Testis (tissue), 5 donors: ENCODE data around the gene P4HA3. TPM values are rescaled to one million over a fixed set of nuclear protein-coding genes. Genes with fewer than 3 reads are reported as not detected.

Experiments
- DNase-seq: peaks from one replicate; pipeline ENCODE4 v3.0.0-alpha.2; 2019
- H3K27ac ChIP-seq, 2 donors: fragments of 200-600 bp; sonication (generic); one replicate each; pipeline ENCODE4 v1.5.1; 2019
- H3K27me3 ChIP-seq: fragments of 200-600 bp; sonication (generic); one replicate; pipeline ENCODE4 v1.5.1; 2019
- H3K36me3 ChIP-seq: fragments of 200-600 bp; sonication (generic); one replicate; pipeline ENCODE4 v1.5.1; 2017; ENCODE audit warnings: low read depth; ENCODE audit errors: missing control alignments
- H3K4me1 ChIP-seq: fragments of 200-600 bp; sonication (generic); one replicate; pipeline ENCODE4 v1.5.1; 2019
- H3K4me3 ChIP-seq, 2 donors: fragments of 200-600 bp; sonication (generic); one replicate each; pipeline ENCODE4 v1.5.1; 2017 to 2019
- H3K9me3 ChIP-seq: fragments of 200-600 bp; sonication (generic); one replicate; pipeline ENCODE4 v1.5.1; 2017
- CTCF ChIP-seq, 3 experiments: fragments of 450-650 bp in 2 of 3; fragments of 200-600 bp in 1 of 3; sonication (generic) in 1 of 3; IDR thresholded peaks; one replicate each; pipeline ENCODE4 v1.5.1; 2016 to 2019; ENCODE audit warnings: antibody characterized with exemption in 3 of 3, mild to moderate bottlenecking in 2 of 3, moderate library complexity in 1 of 3
- POLR2A ChIP-seq: fragments of 450-650 bp; IDR thresholded peaks from one replicate; pipeline ENCODE4 v1.6.1; 2017; ENCODE audit warnings: antibody characterized with exemption, mild to moderate bottlenecking, moderate library complexity
- WGBS, 2 donors: methylation state at CpG; one replicate each; pipeline ENCODE4 v1.1.5; 2018; 5-methylcytosine and 5-hydroxymethylcytosine counted together
- intact Hi-C: fragments of 100-400 bp; cut with DNase I; formaldehyde crosslinking; loops from one replicate; pipeline ENCODE4 v1.15.1; 2023; ENCODE audit warnings: low total_unique reads
- long read RNA-seq, 2 donors: transcript quantifications; one replicate each; lab custom pipeline, GENCODE V29; 2026
- polyA plus RNA-seq: library from polyadenylated mRNA; stranded (reverse); fragments of 350-450 nt; fragmentation: Illumina TruSeq; extraction: RNeasy Lipid Tissue Mini Kit (QIAGEN cat#74804); gene quantifications from one replicate; pipeline ENCODE4 v1.2.3, GENCODE V29; 2014; ENCODE audit warnings: low read depth, low replicate concordance; ENCODE audit not compliant: insufficient read depth
- total RNA-seq, 2 donors: library from RNA; depleted of rRNA; stranded (reverse); fragments of >200 nt; gene quantifications; one replicate each; pipeline ENCODE4 v1.2.3, GENCODE V29; 2016

Gene P4HA3
- 1 to 10 TPM; 4.8 to 4.9 TPM for total RNA-seq
- 8.1 TPM for polyA plus RNA-seq
- long read RNA-seq, donor 1, result 0 reads
- long read RNA-seq, donor 2, partial matches to known transcripts, result 0 of 1 reads
- long read RNA-seq, donor 2, other reads (novel, unspliced or antisense), result 0 of 1 reads

- WGBS, 2 donors, result 0 to 2% methylated on average over 2 to 37 of the region's 62 CpGs
- no peaks in the 10 kb centered on the region for H3K9me3 ChIP-seq
- peak within 1 kb of the TSS; percentile 45 to 61 for H3K4me3 ChIP-seq
- H3K36me3 ChIP-seq, result no peaks in the 10 kb centered on the region
- peak; percentile 73 for DNase-seq
- intact Hi-C loops, result no loop called here
- H3K27ac ChIP-seq, result no peak within 1 kb of the TSS
- TF ChIP-seq CTCF (IDR thresholded peaks at IDR 0.05) (no peak), POLR2A (no peak)
- H3K27me3 ChIP-seq, result no peaks in the 10 kb centered on the region
- peaks cover 3% of the 10 kb centered on the region for H3K4me1 ChIP-seq
Measured at GRCh38 chr11:74311352-74311926, at the start of gene P4HA3. P4HA3 (minus strand) TSS chr11:74311640; CDS start chr11:74311611, 29 bp downstream.

- H3K4me3 ChIP-seq, result no peak overlapping the region
- WGBS, 2 donors, result 100% methylated on average over 1 of the region's 1 CpG
- no peaks in the 10 kb centered on the region for H3K27me3 ChIP-seq
- no peak for TF ChIP-seq CTCF (IDR thresholded peaks at IDR 0.05)
- no peak for TF ChIP-seq POLR2A
- H3K4me1 ChIP-seq, result no peaks in the 10 kb centered on the region
- no peaks in the 10 kb centered on the region for H3K36me3 ChIP-seq
- no peaks in the 10 kb centered on the region for H3K9me3 ChIP-seq
- DNase-seq, result no peak
- intact Hi-C loops, result no loop called here
- H3K27ac ChIP-seq, result no peak overlapping the region
Measured at GRCh38 chr11:74357449-74357848, 46.0 kb upstream of the P4HA3 start.

- Histone ChIP-seq H3K36me3 (no peaks in the 10 kb centered on the region), H3K4me1 (no peaks in the 10 kb centered on the region), H3K27me3 (no peaks in the 10 kb centered on the region), H3K9me3 (no peaks in the 10 kb centered on the region), H3K4me3 (no peak overlapping the region), H3K27ac (no peak overlapping the region)
- intact Hi-C loops, result no loop called here
- TF ChIP-seq POLR2A (no peak), CTCF (IDR thresholded peaks at IDR 0.05) (no peak)
- no peak for DNase-seq
- WGBS, 2 donors, result 96 to 97% methylated on average over 2 of the region's 2 CpGs
Measured at GRCh38 chr11:74355626-74356025, 44.2 kb upstream of the P4HA3 start.

- no peaks in the 10 kb centered on the region for H3K4me1 ChIP-seq
- TF ChIP-seq POLR2A (no peak), CTCF (IDR thresholded peaks at IDR 0.05) (no peak)
- H3K4me3 ChIP-seq, result no peak overlapping the region
- H3K9me3 ChIP-seq, result no peaks in the 10 kb centered on the region
- 61 to 89% methylated on average over 3 of the region's 3 CpGs for whole genome bisulfite sequencing, 2 donors
- intact Hi-C loops, result no loop called here
- no peaks in the 10 kb centered on the region for H3K36me3 ChIP-seq
- no peak overlapping the region for H3K27ac ChIP-seq
- DNase-seq, result no peak
- H3K27me3 ChIP-seq, result no peaks in the 10 kb centered on the region
Measured at GRCh38 chr11:74354036-74354435, 42.6 kb upstream of the P4HA3 start.

- Histone ChIP-seq H3K27ac (no peak overlapping the region), H3K27me3 (no peaks in the 10 kb centered on the region), H3K9me3 (no peaks in the 10 kb centered on the region), H3K4me1 (no peaks in the 10 kb centered on the region), H3K4me3 (no peak overlapping the region), H3K36me3 (no peaks in the 10 kb centered on the region)
- DNase-seq, result no peak
- no peak for TF ChIP-seq CTCF (IDR thresholded peaks at IDR 0.05)
- TF ChIP-seq POLR2A, result no peak
- intact Hi-C loops, result no loop called here
- 68 to 77% methylated on average over 2 of the region's 2 CpGs for WGBS, 2 donors
Measured at GRCh38 chr11:74347381-74347780, 35.9 kb upstream of the P4HA3 start.
